DND-41 (cell line): ENCODE results near the gene OR2V2.
"Not testable (repeated sequence)": the region's sequence is repeated elsewhere in the genome, so short reads cannot be mapped to it uniquely, and the experiment has no call there.

Source experiments
- ATAC-seq: fragments of 200-7000 bp; cut with Tn5 transposase; 3 replicates; pipeline ENCODE4 v1.9.1; 2021; ENCODE audit warnings: low read depth; ENCODE audit not compliant: insufficient read depth
- DNase-seq: peaks from one replicate; pipeline ENCODE4 v3.0.0-alpha.2; 2020
- H2AFZ ChIP-seq: 2 replicates; pipeline ENCODE4 v1.6.0; 2012; ENCODE audit warnings: low read depth, low read length
- H3K27ac ChIP-seq: 2 replicates; pipeline ENCODE4 v1.5.1; 2012; ENCODE audit warnings: low read length, inconsistent platforms
- H3K27me3 ChIP-seq: fragments of 200-600 bp; sonication (generic); 2 replicates; pipeline ENCODE4 v1.6.0; 2012; ENCODE audit warnings: low read length, mild to moderate bottlenecking, inconsistent platforms; ENCODE audit not compliant: insufficient read depth, poor library complexity
- H3K36me3 ChIP-seq: 2 replicates; pipeline ENCODE4 v1.5.1; 2012; ENCODE audit warnings: low read length, inconsistent platforms; ENCODE audit not compliant: insufficient read depth
- H3K4me1 ChIP-seq: 2 replicates; pipeline ENCODE4 v1.5.1; 2012; ENCODE audit warnings: mild to moderate bottlenecking, low read length; ENCODE audit not compliant: insufficient read depth
- H3K4me2 ChIP-seq: 2 replicates; pipeline ENCODE4 v1.6.0; 2012; ENCODE audit warnings: mild to moderate bottlenecking, moderate library complexity, low read length, inconsistent platforms; ENCODE audit not compliant: insufficient read depth
- H3K4me3 ChIP-seq, 2 experiments: fragments of 200-600 bp in 1 of 2; shearing (Covaris generic) in 1 of 2; 2 replicates each; pipeline ENCODE4 v1.5.1; 2012 to 2016; ENCODE audit warnings: inconsistent platforms in 2 of 2, low read length in 2 of 2, mild to moderate bottlenecking in 2 of 2, low read depth in 1 of 2, moderate library complexity in 1 of 2
- H3K79me2 ChIP-seq: 2 replicates; pipeline ENCODE4 v1.6.0; 2012; ENCODE audit warnings: low read length, inconsistent platforms; ENCODE audit not compliant: insufficient read depth
- H3K9ac ChIP-seq: 2 replicates; pipeline ENCODE4 v1.6.0; 2012; ENCODE audit warnings: low read depth, mild to moderate bottlenecking, inconsistent platforms, low read length, moderate library complexity
- H3K9me3 ChIP-seq: 2 replicates; pipeline ENCODE4 v1.5.1; 2012; ENCODE audit warnings: low read length, moderate library complexity, mild to moderate bottlenecking, inconsistent platforms; ENCODE audit not compliant: insufficient read depth, severe bottlenecking
- H4K20me1 ChIP-seq: 2 replicates; pipeline ENCODE4 v1.6.0; 2012; ENCODE audit warnings: low read length; ENCODE audit not compliant: insufficient read depth
- CTCF ChIP-seq: IDR thresholded peaks from 2 replicates; pipeline ENCODE4 v1.5.1; 2012; ENCODE audit warnings: borderline replicate concordance, low read length, moderate library complexity, mild to moderate bottlenecking; ENCODE audit not compliant: poor library complexity, severe bottlenecking; ENCODE audit errors: extremely low read depth
- EZH2 ChIP-seq: IDR thresholded peaks from 3 replicates; pipeline ENCODE4 v1.6.1; 2012; ENCODE audit warnings: borderline replicate concordance, low read depth, mild to moderate bottlenecking, moderate library complexity, low read length, inconsistent platforms; ENCODE audit not compliant: severe bottlenecking

OR2V2 gene

GRCh38 chr5:181100121-181100875 is 47.1 kb upstream of the OR2V2 start:
- H3K36me3 ChIP-seq, result no peaks in the 10 kb centered on the region
- ATAC-seq (no peak), DNase-seq (no peak)
- H4K20me1 ChIP-seq, result no peaks in the 10 kb centered on the region
- no peak overlapping the region for H3K27ac ChIP-seq
- no peaks in the 10 kb centered on the region for H3K79me2 ChIP-seq
- TF ChIP-seq EZH2, result no peak
- no peak for TF ChIP-seq CTCF
- H3K4me3 ChIP-seq, result no peak overlapping the region
- H3K9ac ChIP-seq, result no peak overlapping the region
- H2AFZ ChIP-seq, result no peak overlapping the region
- no peak overlapping the region for H3K4me2 ChIP-seq
- H3K4me1 ChIP-seq, result no peaks in the 10 kb centered on the region
- no peaks in the 10 kb centered on the region for H3K9me3 ChIP-seq
- no peaks in the 10 kb centered on the region for H3K27me3 ChIP-seq

DNA sequence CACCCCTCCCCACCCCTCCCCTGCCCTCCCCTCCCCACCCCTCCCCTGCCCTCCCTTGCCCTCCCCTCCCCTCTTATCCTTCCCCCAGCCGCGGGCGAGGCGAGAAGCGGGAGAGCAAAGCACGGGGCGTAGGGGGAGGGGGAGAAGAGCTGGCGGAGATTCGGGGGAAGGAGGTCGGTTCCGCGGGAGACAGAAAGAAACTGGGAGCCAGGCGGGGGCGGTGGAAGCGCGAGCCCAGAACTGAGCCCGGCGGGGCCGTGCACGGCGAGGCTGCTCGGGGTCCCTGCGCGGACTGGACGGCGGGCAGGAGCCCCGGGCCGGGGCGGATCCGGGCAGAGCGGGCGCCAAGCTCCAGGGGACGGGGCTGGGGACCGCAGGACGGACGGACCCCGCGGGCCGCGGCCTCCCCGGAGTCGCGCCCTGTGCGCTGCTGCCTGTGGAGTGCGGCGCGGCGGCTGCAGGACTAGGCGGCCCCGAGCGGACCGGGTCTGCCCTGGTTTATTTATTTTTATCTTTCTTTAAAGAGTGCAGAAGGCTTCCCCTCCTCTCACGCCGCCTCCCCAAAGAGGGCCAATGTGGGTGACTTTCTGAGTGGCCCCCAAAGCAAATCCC is 46.2 kb upstream of the OR2V2 start:
- DNase-seq, H3K4me3 ChIP-seq, H4K20me1 ChIP-seq, H3K27ac ChIP-seq, H3K27me3 ChIP-seq, H3K9ac ChIP-seq, H3K36me3 ChIP-seq, H3K4me1 ChIP-seq, H3K4me2 ChIP-seq, H3K9me3 ChIP-seq, ATAC-seq, H3K79me2 ChIP-seq, H2AFZ ChIP-seq: not testable (repeated sequence)

DNA sequence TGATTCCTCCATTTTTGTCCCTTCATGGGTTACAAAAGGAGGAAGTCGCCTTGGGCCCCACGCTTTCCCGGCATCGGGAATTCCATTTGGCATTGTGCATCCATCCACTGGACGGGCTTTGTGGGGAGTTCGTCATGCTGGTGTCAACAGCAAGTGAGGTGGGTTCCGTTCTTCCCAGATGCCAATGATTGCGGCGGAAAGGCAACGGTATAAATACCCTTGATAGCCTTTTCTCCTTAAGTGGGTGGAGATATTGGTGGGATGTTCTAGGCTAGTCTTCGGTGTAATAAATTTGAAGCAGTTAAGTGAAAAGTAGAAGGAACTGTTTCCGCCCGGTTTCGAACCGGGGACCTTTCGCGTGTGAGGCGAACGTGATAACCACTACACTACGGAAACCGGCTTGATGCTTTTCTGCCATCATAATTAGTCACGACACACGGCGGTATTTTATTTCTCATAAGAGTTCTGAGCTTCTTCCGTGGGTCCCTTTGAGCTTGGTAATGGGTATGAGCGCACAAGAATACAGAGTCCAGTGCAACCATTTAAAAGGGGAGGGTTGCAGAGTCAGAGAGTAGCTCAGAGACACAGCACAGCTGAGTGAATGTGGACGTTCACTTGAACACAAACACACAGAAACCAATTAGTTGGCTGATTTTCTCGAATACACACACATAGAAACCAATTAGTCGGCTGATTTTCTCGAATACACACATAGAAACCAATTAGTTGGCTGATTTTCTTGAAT is 45.3 kb upstream of the OR2V2 start:
- not testable (repeated sequence) for H3K9me3 ChIP-seq, H3K36me3 ChIP-seq, H3K4me2 ChIP-seq, ATAC-seq, H2AFZ ChIP-seq, H4K20me1 ChIP-seq, H3K4me1 ChIP-seq, H3K27ac ChIP-seq, H3K4me3 ChIP-seq, H3K27me3 ChIP-seq, H3K9ac ChIP-seq, H3K79me2 ChIP-seq, DNase-seq

DNA sequence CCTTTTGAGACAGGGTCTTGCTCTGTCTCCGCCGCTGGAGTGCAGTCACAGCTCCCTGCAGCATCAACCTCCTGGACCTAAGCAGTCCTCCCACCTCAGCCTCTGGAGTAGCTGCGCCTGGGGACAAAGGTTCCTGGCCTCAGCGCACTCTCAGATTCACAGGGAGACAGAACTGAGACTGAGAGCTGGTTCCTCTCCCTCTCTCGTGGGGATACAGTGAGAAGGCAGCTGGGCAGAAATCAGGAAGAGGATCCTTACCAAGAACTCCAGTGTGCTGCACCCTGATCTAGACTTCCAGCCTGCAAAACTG is 43.2 kb upstream of the OR2V2 start:
- not testable (repeated sequence) for H3K4me2 ChIP-seq, ATAC-seq, H3K4me1 ChIP-seq, H3K27ac ChIP-seq, H4K20me1 ChIP-seq, H3K27me3 ChIP-seq, H3K4me3 ChIP-seq, H2AFZ ChIP-seq, H3K9me3 ChIP-seq, H3K79me2 ChIP-seq, H3K9ac ChIP-seq, DNase-seq, H3K36me3 ChIP-seq

- not testable (repeated sequence) for H3K27me3 ChIP-seq, ATAC-seq, DNase-seq, H2AFZ ChIP-seq, H3K79me2 ChIP-seq, H3K27ac ChIP-seq, H4K20me1 ChIP-seq, H3K9ac ChIP-seq, H3K4me2 ChIP-seq, H3K4me3 ChIP-seq, H3K4me1 ChIP-seq, H3K36me3 ChIP-seq, H3K9me3 ChIP-seq
These were observed 42.6 kb upstream of the OR2V2 start for GRCh38 chr5:181104606-181105390.
